ENCODE results near the gene C11orf91.
"Not testable (repeated sequence)": the region's sequence is repeated elsewhere in the genome, so short reads cannot be mapped to it uniquely, and the experiment has no call there.

The C11orf91 gene

DNA sequence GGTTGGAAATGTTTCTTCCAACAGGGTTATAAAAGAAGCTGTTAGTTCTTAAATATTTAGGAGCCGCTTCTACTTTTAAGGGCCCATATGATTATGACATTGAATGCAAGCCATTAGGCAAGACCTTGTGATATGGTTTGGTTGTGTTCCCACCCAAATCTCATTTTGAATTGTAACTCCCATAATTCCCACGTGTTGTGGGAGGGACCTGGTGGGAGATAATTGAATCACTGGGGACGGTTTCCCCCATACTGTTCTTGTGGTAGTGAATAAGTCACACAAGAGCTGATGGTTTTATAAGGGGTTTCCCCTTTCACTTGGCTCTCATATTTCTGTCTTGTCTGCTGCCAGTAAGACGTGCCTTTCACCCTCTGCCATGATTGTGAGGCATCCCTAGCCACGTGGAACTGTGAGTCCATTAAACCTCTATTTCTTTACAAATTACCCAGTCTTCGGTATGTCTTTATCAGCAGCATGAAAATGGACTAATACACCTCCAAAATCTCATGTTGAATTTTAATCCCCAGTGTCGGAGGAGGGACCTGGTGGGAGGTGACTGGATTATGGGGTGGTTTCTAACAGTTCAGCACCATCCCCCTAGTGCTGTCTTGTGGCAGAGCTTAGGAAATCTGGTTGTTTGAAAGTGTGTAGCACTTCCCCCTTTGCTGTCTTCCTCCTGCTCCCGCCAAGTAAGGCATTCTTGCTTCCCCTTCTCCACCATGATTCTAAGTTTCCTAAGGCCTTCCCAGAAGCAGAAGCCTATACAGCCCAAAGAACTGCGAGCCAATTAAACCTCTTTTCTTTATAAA, 31.3 kb upstream of the C11orf91 start:
- H3K27ac ChIP-seq (ENCODE audit: low read depth, low read length): no peak overlapping the region
- H3K36me3 ChIP-seq (ENCODE audit: control insufficient read depth, insufficient read depth, low read length): no peaks in the 10 kb centered on the region
- no peak overlapping the region for H3K4me3 ChIP-seq (ENCODE audit: low read length)
- H3K27me3 ChIP-seq (ENCODE audit: control insufficient read depth, insufficient read depth, low read length): no peaks in the 10 kb centered on the region
- H3K9ac ChIP-seq (ENCODE audit: low read length): no peak overlapping the region
- H3K4me1 ChIP-seq (ENCODE audit: control insufficient read depth, insufficient read depth, low read length): peaks cover 4% of the 10 kb centered on the region

DNA sequence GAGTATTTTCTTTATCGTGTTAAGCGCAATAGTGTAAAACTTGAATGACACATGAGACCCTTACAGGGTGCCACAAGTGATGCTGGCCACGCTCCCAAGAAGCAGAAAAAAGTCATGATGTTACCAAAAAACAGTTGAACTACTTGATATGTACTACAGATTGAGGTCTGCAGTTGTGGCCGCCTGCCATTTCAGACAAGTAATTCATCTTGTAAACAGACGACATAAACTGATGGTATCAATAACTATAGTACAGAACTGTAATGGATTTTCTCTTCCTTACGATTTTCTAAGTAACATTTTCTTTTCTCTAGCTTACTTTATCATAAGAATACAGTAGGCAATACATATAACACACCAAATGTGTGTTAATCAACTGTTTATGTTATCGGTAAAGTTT, 30.1 kb upstream of the C11orf91 start:
- Histone ChIP-seq H3K27ac (ENCODE audit: low read depth, low read length) (no peak overlapping the region), H3K27me3 (ENCODE audit: control insufficient read depth, insufficient read depth, low read length) (no peaks in the 10 kb centered on the region), H3K36me3 (ENCODE audit: control insufficient read depth, insufficient read depth, low read length) (no peaks in the 10 kb centered on the region), H3K4me1 (ENCODE audit: control insufficient read depth, insufficient read depth, low read length) (peaks cover 3% of the 10 kb centered on the region), H3K9ac (ENCODE audit: low read length) (no peak overlapping the region), H3K4me3 (ENCODE audit: low read length) (no peak overlapping the region)

DNA sequence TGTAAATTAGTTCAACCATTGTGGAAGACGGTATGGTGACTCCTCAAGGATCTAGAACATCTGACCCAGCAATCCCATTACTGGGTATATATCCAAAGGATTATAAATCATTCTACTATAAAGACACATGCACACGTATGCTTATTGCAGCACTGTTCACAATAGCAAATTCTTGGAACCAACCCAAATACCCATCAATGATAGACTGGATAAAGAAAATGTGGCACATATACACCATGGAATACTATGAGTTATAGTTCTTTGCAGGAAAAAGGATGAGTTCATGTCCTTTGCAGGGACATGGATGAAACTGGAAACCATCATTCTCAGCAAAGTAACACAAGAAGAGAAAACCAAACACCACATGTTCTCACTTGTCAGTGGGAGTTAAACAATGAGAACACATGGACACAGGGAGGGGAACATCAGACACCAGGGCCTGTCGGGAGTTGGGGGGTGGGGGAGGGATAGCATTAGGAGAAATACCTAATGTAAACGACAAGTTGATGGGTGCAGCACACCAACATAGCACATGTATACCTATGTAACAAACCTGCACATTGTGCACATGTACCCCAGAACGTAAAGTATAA, 28.5 kb upstream of the C11orf91 start:
- H3K9ac ChIP-seq (ENCODE audit: low read length); H3K36me3 ChIP-seq (ENCODE audit: control insufficient read depth, insufficient read depth, low read length); H3K4me3 ChIP-seq (ENCODE audit: low read length); H3K4me1 ChIP-seq (ENCODE audit: control insufficient read depth, insufficient read depth, low read length); H3K27me3 ChIP-seq (ENCODE audit: control insufficient read depth, insufficient read depth, low read length); H3K27ac ChIP-seq (ENCODE audit: low read depth, low read length): not testable (repeated sequence)

DNA sequence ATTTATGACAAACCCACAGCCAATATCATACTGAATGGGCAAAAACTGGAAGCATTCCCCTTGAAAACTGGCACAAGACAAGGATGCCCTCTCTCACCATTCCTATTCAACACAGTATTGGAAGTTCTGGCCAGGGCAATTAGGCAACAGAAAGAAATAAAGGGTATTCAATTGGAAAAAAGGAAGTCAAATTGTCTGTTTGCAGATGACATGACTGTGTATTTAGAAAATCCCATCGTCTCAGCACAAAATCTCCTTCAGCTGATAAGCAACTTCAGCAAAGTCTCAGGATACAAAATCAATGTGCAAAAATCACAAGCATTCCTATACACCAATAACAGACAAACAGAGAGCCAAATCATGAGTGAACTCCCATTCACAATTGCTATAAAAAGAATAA, 26.9 kb upstream of the C11orf91 start:
- not testable (repeated sequence) for H3K27ac ChIP-seq (ENCODE audit: low read depth, low read length); H3K36me3 ChIP-seq (ENCODE audit: control insufficient read depth, insufficient read depth, low read length); H3K27me3 ChIP-seq (ENCODE audit: control insufficient read depth, insufficient read depth, low read length); H3K9ac ChIP-seq (ENCODE audit: low read length); H3K4me3 ChIP-seq (ENCODE audit: low read length); H3K4me1 ChIP-seq (ENCODE audit: control insufficient read depth, insufficient read depth, low read length)

DNA sequence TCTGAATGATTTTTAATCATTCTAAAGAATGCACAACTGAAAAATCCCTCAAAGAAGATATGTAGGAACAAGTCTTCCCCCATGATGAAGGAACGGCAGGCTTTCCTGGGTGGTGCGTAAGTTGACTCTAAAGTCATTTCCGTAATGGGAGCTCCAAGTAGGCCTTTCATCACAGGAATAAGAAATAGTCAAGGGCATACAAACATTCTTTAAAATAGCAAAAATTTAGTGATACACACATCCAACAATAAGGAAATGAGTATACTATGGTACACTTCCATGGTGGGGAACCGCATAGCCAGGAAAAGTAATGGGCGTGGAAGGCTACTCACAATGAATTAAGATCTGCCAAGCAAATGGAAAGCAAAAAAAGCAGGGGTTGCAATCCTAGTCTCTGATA, 24.9 kb upstream of the C11orf91 start:
- Histone ChIP-seq H3K36me3 (ENCODE audit: control insufficient read depth, insufficient read depth, low read length) (no peaks in the 10 kb centered on the region), H3K27ac (ENCODE audit: low read depth, low read length) (no peak overlapping the region), H3K4me3 (ENCODE audit: low read length) (no peak overlapping the region), H3K27me3 (ENCODE audit: control insufficient read depth, insufficient read depth, low read length) (no peaks in the 10 kb centered on the region), H3K4me1 (ENCODE audit: control insufficient read depth, insufficient read depth, low read length) (peaks cover 8% of the 10 kb centered on the region), H3K9ac (ENCODE audit: low read length) (no peak overlapping the region)

DNA sequence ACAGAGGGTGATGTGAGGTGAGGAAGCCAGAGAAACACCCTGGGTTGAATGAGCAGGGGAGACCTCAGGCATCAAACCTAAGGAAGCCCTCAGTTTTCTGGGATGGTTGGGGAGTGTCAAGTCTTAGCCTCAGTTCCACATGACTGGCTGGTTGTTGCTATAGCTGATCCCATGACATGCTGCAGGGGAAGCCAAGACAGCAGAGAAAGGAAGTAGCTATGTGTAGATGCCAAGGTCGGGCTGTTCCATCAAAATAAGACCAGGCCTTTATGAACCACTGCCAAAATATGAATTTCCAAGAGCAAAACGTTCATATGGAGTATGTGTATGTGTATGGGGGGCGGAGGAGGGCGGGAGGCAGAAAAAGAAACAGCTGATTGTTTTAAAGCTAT, 24.0 kb upstream of the C11orf91 start:
- no peak overlapping the region for H3K4me3 ChIP-seq (ENCODE audit: low read length)
- H3K9ac ChIP-seq (ENCODE audit: low read length): no peak overlapping the region
- no peaks in the 10 kb centered on the region for H3K27me3 ChIP-seq (ENCODE audit: control insufficient read depth, insufficient read depth, low read length)
- H3K27ac ChIP-seq (ENCODE audit: low read depth, low read length): peak overlapping the region; percentile 42
- H3K4me1 ChIP-seq (ENCODE audit: control insufficient read depth, insufficient read depth, low read length): peaks cover 8% of the 10 kb centered on the region
- H3K36me3 ChIP-seq (ENCODE audit: control insufficient read depth, insufficient read depth, low read length): no peaks in the 10 kb centered on the region

DNA sequence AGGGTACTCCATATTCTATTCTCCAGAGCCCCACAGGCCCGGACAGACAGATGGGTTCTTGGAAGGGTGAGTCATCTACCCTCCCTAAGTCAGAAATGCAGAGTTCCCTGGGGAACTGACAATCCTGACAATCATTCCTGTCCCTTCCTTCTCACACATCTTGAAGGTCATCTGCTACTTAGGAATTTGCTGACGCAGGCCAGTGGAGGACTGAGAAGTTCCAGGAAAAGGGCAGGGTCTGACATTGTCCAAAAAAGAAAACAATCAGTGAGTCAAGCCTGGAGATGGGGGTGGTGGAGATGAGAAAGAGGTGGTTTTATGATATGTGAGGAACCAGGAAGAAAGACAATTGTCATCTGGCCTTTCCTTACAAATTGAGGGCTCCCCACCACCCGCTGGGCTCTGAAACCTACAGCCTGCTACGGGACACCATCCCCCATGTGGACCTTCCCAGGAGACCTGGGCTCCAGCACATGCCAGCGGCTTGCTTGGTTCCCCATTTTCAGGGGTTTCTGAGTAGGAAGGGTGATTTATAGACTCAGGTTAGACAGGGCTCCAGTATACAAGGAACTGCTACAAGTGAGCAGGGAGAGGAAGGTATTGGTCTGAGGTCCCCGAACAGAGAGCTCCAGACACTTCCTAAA, 22.7 kb upstream of the C11orf91 start:
- H3K4me1 ChIP-seq (ENCODE audit: control insufficient read depth, insufficient read depth, low read length): peaks cover 8% of the 10 kb centered on the region
- H3K36me3 ChIP-seq (ENCODE audit: control insufficient read depth, insufficient read depth, low read length): peaks cover 2% of the 10 kb centered on the region
- no peak overlapping the region for H3K4me3 ChIP-seq (ENCODE audit: low read length)
- H3K27ac ChIP-seq (ENCODE audit: low read depth, low read length): peak overlapping the region; percentile 42
- no peaks in the 10 kb centered on the region for H3K27me3 ChIP-seq (ENCODE audit: control insufficient read depth, insufficient read depth, low read length)
- no peak overlapping the region for H3K9ac ChIP-seq (ENCODE audit: low read length)

DNA sequence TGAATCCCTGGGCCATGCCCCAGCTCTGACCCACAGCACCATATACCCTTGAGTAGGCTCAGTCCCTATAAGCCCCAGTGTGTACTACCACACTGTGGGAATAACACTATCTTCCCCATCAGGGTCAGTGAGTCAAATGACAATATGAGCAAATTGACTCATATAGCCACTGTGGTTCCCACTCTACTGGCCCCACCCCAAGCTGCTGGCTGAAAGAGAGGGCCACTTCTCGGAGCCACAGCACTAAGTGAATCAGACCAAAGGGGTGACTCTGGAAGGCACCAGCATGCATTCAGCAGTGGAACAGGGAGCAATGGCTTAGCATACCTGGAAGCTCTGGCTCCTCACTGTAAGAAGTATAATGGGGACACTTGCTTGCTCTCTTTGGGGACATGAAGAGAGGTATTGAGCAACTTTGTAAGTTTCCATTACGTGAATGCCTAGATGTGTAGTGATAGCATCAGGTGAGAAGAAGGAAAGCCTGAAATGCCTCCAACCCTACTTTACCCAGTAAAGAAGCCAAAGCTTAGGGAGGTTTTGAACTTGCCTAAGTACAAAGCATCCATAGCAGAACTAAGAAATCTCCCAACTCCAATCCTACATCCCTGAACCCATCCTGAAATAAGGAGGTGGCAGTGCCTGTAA, 22.1 kb upstream of the C11orf91 start:
- Histone ChIP-seq H3K4me3 (ENCODE audit: low read length) (no peak overlapping the region), H3K27me3 (ENCODE audit: control insufficient read depth, insufficient read depth, low read length) (no peaks in the 10 kb centered on the region), H3K36me3 (ENCODE audit: control insufficient read depth, insufficient read depth, low read length) (peaks cover 2% of the 10 kb centered on the region), H3K4me1 (ENCODE audit: control insufficient read depth, insufficient read depth, low read length) (peaks cover 8% of the 10 kb centered on the region), H3K9ac (ENCODE audit: low read length) (no peak overlapping the region), H3K27ac (ENCODE audit: low read depth, low read length) (peak overlapping the region; percentile 30)

DNA sequence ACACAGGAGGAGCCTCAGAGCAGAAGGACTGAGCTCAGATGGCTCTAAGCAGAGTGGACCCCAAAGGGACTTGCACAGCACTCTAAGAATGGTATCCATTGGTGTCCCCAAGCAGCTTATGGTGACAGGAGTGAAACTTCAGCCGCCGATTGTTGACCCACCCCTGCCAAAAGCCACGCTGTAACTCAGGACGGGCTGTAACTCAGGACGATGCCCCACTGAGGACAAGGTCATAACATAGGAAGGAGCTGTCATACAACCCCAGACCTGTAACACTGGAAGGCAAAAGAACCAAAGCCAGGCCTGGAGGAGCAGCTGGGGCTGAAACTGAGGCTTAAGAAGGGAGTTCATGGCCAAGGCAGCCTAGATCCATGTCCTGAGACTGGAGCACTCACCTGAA, 21.4 kb upstream of the C11orf91 start:
- H3K27ac ChIP-seq (ENCODE audit: low read depth, low read length): no peak overlapping the region
- no peak overlapping the region for H3K9ac ChIP-seq (ENCODE audit: low read length)

DNA sequence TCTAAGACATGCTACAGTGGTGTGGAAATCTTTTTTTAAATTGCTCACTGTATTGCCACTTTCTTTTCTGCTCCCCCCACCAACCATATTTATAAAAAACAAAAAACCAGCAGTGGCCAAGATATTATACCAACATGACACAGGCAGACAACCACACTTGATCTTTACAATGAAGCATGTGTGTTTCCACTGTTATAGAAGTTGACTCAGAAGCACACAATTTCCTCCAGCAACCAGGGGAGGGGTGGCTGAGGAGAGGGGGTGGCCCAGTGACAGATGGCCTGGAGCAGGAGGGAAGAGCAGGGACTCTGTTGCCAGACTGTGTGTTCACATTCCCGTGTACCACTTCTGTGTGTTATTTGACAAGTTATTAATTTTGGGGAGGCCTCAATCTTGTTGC, 20.8 kb upstream of the C11orf91 start:
- Histone ChIP-seq H3K36me3 (ENCODE audit: control insufficient read depth, insufficient read depth, low read length) (peaks cover 8% of the 10 kb centered on the region), H3K4me3 (ENCODE audit: low read length) (no peak overlapping the region), H3K4me1 (ENCODE audit: control insufficient read depth, insufficient read depth, low read length) (peaks cover 8% of the 10 kb centered on the region), H3K27ac (ENCODE audit: low read depth, low read length) (no peak overlapping the region), H3K27me3 (ENCODE audit: control insufficient read depth, insufficient read depth, low read length) (no peaks in the 10 kb centered on the region), H3K9ac (ENCODE audit: low read length) (no peak overlapping the region)

More for the DNA sequence above, 21.4 kb upstream of the C11orf91 start:
- Histone ChIP-seq H3K27me3 (ENCODE audit: control insufficient read depth, insufficient read depth, low read length) (no peaks in the 10 kb centered on the region), H3K4me1 (ENCODE audit: control insufficient read depth, insufficient read depth, low read length) (peaks cover 8% of the 10 kb centered on the region), H3K36me3 (ENCODE audit: control insufficient read depth, insufficient read depth, low read length) (peaks cover 8% of the 10 kb centered on the region), H3K4me3 (ENCODE audit: low read length) (no peak overlapping the region)

DNA sequence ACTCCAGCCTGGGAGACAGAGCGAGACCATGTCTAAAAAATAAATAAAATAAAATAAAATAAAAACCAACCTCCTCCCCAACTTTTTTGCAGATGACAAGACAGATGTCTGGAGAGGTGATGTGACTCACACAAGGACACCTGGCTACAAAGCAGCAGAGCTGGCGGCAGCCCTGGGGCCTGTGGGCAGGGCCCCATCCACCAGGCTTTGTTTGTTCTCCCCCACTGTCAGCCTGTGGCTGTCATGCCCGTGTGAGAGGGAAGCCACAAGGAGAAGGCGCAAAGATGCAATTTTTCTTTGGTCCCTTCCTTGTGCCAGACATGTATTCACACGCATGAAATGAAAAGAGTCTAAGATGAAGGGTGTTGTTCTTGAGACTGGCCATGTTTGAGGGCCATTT, 19.0 kb upstream of the C11orf91 start:
- no peak overlapping the region for H3K27ac ChIP-seq (ENCODE audit: low read depth, low read length)
- H3K9ac ChIP-seq (ENCODE audit: low read length): no peak overlapping the region
- H3K36me3 ChIP-seq (ENCODE audit: control insufficient read depth, insufficient read depth, low read length): peaks cover 8% of the 10 kb centered on the region
- H3K4me3 ChIP-seq (ENCODE audit: low read length): no peak overlapping the region
- peaks cover 11% of the 10 kb centered on the region for H3K4me1 ChIP-seq (ENCODE audit: control insufficient read depth, insufficient read depth, low read length)
- no peaks in the 10 kb centered on the region for H3K27me3 ChIP-seq (ENCODE audit: control insufficient read depth, insufficient read depth, low read length)

DNA sequence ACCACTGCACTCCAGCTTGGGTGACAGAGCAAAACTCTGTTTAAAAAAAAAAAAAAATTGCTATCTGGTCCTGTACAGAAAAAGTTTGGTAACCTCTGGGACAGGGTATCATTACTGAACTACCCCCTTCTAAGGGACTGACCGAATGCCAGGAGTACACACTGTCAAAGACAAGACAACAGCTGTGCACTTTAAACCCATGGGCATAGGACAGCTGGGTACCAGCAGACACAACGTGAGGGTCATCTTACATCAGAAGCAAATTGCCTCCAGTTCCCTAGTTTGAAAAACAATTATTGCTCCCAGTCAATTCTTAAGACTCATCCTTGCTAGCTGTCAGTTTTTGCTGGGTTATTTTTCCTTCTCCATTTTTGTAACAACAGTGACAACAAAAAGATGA, 17.8 kb upstream of the C11orf91 start:
- Histone ChIP-seq H3K27me3 (ENCODE audit: control insufficient read depth, insufficient read depth, low read length) (no peaks in the 10 kb centered on the region), H3K9ac (ENCODE audit: low read length) (no peak overlapping the region), H3K4me1 (ENCODE audit: control insufficient read depth, insufficient read depth, low read length) (peaks cover 4% of the 10 kb centered on the region), H3K4me3 (ENCODE audit: low read length) (no peak overlapping the region), H3K36me3 (ENCODE audit: control insufficient read depth, insufficient read depth, low read length) (peaks cover 12% of the 10 kb centered on the region), H3K27ac (ENCODE audit: low read depth, low read length) (no peak overlapping the region)
